HG03432 (cell line): Measurements from ENCODE around the gene ICAM5.

ENCODE experiments used
- ATAC-seq: cut with Tn5 transposase; IDR thresholded peaks from one replicate; pipeline ENCODE4 v1.9.1; 2021; ENCODE audit warnings: mild to moderate bottlenecking, moderate library complexity; ENCODE audit not compliant: unreplicated experiment

The ICAM5 gene

DNA sequence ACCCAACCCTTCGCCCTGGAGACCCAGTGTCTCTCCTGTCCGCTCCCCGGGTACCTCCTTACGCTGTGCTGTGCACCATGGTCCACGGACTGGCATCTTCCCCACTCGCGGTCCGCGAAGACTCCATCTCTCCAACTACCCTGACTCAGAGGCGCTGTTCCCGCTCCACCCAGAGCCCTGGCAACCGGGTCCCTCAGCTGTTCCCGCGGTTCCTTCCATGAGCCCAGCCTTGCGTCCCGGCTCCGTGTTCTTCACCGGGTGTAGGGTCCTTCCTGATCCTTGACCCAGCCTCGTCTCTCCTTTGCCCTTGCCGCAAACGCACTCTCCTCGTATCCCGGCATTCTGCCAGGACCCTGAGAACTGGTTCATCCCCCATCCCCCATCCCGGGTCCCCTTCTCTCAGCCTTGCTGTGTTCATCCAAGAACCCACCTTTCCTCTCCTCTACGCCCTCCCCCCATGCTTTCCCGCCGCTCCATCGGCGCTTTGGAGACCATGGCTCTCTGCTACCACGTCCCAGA is 664 bp downstream of the ICAM5 start:
- ATAC-seq: no peak

GRCh38 chr19:10290876-10291553 is 1.3 kb downstream of the ICAM5 start:
- no peak for ATAC-seq

DNA sequence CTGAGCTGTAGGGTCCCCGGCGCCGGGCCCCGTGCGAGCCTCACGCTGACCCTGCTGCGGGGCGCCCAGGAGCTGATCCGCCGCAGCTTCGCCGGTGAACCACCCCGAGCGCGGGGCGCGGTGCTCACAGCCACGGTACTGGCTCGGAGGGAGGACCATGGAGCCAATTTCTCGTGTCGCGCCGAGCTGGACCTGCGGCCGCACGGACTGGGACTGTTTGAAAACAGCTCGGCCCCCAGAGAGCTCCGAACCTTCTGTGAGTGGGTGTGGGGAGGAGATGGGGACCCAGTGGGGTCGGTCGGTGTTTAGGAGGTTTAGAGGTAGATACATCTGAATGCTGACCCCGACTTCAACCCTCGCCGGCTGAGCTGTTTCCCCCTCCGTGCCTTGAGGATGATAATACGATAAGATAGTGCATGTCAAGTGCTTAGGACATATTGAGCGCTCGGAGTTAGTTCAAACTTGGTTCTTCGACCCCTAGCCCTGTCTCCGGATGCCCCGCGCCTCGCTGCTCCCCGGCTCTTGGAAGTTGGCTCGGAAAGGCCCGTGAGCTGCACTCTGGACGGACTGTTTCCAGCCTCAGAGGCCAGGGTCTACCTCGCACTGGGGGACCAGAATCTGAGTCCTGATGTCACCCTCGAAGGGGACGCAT is 1.9 kb downstream of the ICAM5 start:
- ATAC-seq: no peak

- peak; percentile 39 for ATAC-seq
Observed at GRCh38 chr19:10292206-10292788, 2.5 kb downstream of the ICAM5 start.

- no peak for ATAC-seq
Observed at GRCh38 chr19:10292789-10293636, 3.3 kb downstream of the ICAM5 start.

- no peak for ATAC-seq
Observed at GRCh38 chr19:10293637-10294367, 4.0 kb downstream of the ICAM5 start.

DNA sequence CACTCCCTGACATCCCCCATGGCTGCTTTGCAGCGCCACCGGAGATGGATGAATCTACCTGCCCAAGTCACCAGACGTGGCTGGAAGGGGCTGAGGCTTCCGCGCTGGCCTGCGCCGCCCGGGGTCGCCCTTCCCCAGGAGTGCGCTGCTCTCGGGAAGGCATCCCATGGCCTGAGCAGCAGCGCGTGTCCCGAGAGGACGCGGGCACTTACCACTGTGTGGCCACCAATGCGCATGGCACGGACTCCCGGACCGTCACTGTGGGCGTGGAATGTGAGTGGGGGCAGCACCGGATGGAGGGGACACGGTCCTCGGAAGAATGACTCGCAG is 4.6 kb downstream of the ICAM5 start:
- ATAC-seq: no peak

DNA sequence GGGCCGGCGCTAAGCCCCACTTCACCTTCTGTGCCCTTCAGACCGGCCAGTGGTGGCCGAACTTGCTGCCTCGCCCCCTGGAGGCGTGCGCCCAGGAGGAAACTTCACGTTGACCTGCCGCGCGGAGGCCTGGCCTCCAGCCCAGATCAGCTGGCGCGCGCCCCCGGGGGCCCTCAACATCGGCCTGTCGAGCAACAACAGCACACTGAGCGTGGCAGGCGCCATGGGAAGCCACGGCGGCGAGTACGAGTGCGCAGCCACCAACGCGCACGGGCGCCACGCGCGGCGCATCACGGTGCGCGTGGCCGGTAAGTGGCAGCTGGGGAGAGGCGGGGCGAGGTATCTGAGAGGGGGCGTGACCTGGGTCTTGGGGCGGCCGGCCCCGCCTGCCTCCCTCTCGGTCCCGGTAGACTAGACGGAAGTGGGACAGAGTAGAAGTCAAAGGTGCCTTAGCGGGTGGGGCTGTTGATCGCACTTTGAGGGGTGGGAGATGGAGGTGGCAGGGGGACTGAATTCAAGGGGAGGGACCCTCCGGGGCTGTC is 5.6 kb downstream of the ICAM5 start:
- ATAC-seq: peak; percentile 45

- ATAC-seq: no peak
Observed at GRCh38 chr19:10295847-10296591, 6.3 kb downstream of the ICAM5 start.

DNA sequence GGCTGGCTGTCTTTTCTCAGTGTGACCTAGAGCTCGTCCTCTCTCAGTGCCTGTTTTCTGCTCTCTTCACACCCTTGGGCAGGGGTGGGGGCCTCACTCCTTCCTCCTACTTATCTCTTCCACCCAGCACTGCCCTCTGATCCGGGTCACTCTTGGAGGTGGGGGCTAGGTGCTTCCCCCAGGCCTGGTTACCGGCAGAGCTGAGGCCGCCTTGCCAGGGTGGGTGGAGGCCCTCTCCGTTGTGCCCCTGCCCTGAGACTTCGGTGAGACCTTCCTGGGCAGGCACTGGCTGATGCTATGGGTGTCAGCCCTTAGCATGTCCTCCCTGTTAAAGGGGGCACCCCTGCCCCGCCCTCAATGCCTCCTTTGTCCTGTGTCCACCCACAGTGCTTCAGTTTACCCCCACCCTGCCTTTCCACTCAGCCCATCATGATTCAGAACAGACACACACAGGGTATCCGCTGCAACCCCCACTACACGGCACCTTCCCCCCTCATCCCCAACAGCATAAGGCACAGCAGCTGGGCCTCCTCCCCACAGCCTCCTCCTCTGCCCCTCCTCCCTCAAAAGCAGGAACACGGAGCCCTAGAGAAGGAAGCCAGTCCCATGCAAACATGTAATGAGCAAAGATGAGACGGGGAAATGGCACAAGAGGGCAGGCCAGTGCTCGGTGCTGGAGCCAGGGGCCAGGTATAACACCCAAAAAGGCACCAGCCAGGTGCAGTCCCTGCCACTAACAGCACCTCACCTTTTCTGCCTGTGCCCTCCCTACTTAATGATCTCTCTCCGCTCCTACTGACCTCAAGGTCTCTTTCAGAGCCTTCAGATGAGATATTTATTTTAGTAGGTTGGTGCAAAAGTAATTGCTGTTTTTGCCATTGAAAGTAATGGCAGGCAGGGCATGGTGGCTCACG is 10.1 kb downstream of the ICAM5 start:
- no peak for ATAC-seq

- ATAC-seq: no peak
Observed at GRCh38 chr19:10305139-10305806, 15.5 kb downstream of the ICAM5 start.

DNA sequence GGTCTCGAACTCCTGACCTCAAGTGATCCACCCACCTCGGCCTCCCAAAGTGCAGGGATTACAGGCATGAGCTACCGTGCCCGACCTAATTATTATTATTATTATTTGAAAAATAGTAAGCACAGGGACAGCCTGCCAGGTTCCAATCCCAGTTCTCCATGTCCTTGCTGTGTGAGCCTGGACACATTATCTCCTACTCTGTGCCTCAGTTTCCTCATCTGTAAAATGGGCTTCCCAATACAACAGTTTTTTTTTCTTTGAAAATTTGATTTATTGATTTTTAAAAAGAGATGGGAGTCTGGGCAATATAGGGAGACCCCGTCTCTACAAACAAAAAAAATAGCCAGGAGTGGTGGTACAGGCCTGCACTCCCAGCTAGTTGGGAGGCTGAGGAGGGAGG is 16.6 kb downstream of the ICAM5 start:
- ATAC-seq: no peak

DNA sequence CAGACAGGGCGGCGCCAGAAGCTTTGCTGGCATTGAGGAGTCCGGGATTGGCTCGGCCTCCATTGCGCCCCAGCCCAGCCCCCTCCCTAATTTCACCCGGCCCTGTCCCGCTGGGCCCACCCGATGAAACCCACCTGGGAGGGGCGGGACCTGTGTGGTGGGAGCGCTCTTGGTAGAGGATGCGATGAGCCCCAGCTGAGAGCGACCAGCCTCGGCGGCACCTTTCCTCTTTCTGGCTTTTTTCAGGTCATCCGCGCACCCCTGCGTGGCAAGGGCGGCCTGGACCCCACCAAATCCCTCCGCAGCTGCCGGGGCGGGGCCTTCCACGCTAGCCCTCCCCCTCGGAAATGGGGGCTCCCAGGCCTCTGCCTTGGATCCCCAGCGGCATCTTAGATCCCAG is 19.7 kb downstream of the ICAM5 start, which contains the start of gene ZGLP1:
Gene ZGLP1 (minus strand): TSS at position 393 of the 400 bp plus-strand sequence.
- ATAC-seq: no peak

DNA sequence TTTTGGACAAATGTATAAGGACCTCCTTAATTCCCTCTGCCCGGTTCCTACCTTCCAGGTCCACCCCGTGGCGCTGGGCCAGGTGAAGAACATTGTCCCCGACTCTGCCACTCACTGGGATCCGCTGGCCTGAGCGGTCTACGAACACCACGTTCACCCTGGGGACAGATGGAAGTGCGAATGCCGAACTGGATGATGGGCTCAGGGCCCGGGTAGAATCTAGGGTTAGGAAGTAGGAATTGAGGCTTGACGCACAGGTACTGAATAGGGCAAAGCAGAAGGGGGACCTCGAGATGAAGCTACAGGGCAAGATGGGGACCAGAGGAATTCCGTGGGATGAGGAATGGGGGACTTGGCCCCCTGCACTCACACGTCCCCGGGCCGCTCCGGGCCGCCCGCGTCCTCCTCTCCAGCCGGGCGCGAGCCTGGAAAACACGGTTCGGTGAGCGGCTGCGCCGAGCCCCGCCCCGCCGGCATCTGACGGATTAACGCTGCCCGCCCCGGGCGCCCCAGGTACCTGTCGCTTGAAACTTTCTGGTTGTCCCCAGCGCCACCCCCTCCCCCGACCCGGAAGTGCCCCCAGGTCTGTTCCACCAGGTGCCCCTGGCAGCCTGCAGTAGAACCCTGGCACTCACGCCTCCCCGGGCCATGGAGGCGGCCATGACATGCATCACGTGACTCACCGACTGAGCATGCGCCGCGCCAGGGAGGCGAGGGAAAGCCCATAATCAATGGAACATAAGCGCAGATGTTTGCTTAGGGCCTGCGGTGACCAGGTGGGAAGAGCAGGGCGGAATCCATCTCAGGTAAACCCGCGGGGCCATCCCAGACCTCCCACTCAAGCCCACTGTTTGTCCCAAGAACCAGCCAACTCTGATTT is 25.8 kb downstream of the ICAM5 start, which contains the start of gene FDX2:
Gene FDX2 (minus strand): TSS at position 681 of the 880 bp plus-strand sequence. CDS start 19 bp downstream, at position 662.
- ATAC-seq: peak; percentile 61

DNA sequence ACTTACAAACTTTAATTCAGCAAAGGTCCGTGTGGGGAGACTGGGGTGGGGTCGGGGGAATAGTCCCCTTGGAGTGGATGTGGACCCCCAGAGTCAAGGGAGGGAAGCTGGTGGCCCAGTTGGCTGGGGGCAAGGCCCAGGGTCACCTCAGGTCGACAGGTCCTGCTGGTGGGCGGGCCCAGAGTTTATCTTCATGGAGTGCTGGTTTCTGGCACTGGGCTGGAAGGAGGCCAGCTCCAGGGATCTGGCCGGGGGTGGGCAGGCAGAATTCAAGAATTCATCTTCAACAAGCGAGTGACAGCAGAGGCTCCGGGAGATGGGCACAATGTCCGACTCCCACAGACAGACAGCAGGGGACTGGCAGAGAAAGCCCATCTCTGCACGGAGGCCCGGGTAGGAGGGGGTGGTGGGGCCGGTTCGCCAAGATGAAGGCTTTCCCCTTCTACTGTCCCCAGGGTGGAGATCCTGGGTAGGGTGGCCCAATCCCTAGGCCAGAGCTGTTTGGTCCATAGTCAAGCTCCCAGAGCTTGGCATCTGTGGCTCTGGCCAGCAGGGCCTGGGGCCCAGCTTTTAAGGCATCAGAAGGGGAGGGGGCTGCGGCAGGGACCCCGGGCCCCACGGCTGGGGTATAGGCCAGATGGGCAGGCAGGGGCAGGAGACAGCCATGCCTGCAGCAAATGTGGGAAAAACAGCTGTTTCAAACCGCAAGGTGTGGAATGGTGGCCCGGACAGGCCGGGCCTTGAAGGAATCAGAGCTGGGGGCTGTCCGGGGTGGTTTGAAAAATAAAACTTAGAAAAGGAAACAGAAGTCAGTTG is 26.7 kb downstream of the ICAM5 start:
- no peak for ATAC-seq
